WTC11 (cell line): ENCODE results near the gene EPSTI1. TPM values are rescaled to one million over a fixed set of nuclear protein-coding genes. Genes with fewer than 3 reads are reported as not detected.

Source experiments
- ESRRA ChIP-seq: sonication (generic); formaldehyde crosslinking; IDR thresholded peaks from 2 replicates; pipeline ENCODE4 v1.8.1; 2022; ENCODE audit warnings: mild to moderate bottlenecking, missing genetic modification reagents, borderline replicate concordance
- MXD4 ChIP-seq: fragments of 250-450 bp; sonication (Bioruptor Pico); IDR thresholded peaks from 2 replicates; pipeline ENCODE4 v1.8.0; 2021; ENCODE audit warnings: mild to moderate bottlenecking, moderate library complexity, borderline replicate concordance
- NR1H2 ChIP-seq: sonication (generic); formaldehyde crosslinking; IDR thresholded peaks from 2 replicates; pipeline ENCODE4 v1.9.0; 2021; ENCODE audit warnings: mild to moderate bottlenecking, moderate library complexity, missing genetic modification reagents
- RELA ChIP-seq: sonication (generic); formaldehyde crosslinking; IDR thresholded peaks from 2 replicates; pipeline ENCODE4 v1.8.1; 2022; ENCODE audit warnings: missing genetic modification reagents, mild to moderate bottlenecking, borderline replicate concordance
- TP53 ChIP-seq: sonication (generic); formaldehyde crosslinking; IDR thresholded peaks from 2 replicates; pipeline ENCODE4 v1.8.1; 2023; ENCODE audit warnings: mild to moderate bottlenecking, missing genetic modification reagents
- ZNF317 ChIP-seq: sonication (generic); formaldehyde crosslinking; IDR thresholded peaks from 2 replicates; pipeline ENCODE4 v1.8.1; 2023; ENCODE audit warnings: low read depth, mild to moderate bottlenecking, moderate library complexity, missing genetic modification reagents, borderline replicate concordance
- total RNA-seq: library from RNA; stranded (reverse); gene quantifications from 3 replicates; pipeline ENCODE4 v1.2.3, GENCODE V29; 2021
- TF ChIP-seq, protein P1 (sequence below): sonication (generic); formaldehyde crosslinking; IDR thresholded peaks from 2 replicates; pipeline ENCODE4 v1.8.0; 2022; ENCODE audit warnings: missing genetic modification reagents
- TF ChIP-seq, protein P2 (sequence below): sonication (generic); formaldehyde crosslinking; IDR thresholded peaks from 2 replicates; pipeline ENCODE4 v1.8.1; 2022; ENCODE audit warnings: missing genetic modification reagents, borderline replicate concordance
- TF ChIP-seq, protein P3 (sequence below): sonication (generic); formaldehyde crosslinking; IDR thresholded peaks from 2 replicates; pipeline ENCODE4 v1.8.1; 2022; ENCODE audit warnings: mild to moderate bottlenecking, moderate library complexity, missing genetic modification reagents
- TF ChIP-seq, protein P4 (sequence below): sonication (generic); formaldehyde crosslinking; IDR thresholded peaks from 2 replicates; pipeline ENCODE4 v1.8.0; 2023; ENCODE audit warnings: mild to moderate bottlenecking, missing genetic modification reagents
- TF ChIP-seq, protein P5 (sequence below): sonication (generic); formaldehyde crosslinking; IDR thresholded peaks from 2 replicates; pipeline ENCODE4 v1.8.0; 2022; ENCODE audit warnings: mild to moderate bottlenecking, missing genetic modification reagents
- TF ChIP-seq, protein P6 (sequence below): fragments of 250-450 bp; sonication (Bioruptor Pico); IDR thresholded peaks from 2 replicates; pipeline ENCODE4 v1.9.0; 2021; ENCODE audit warnings: mild to moderate bottlenecking

Gene EPSTI1
- total RNA-seq, 1 experiment from 2014 or later, result 2.1 TPM

DNA sequence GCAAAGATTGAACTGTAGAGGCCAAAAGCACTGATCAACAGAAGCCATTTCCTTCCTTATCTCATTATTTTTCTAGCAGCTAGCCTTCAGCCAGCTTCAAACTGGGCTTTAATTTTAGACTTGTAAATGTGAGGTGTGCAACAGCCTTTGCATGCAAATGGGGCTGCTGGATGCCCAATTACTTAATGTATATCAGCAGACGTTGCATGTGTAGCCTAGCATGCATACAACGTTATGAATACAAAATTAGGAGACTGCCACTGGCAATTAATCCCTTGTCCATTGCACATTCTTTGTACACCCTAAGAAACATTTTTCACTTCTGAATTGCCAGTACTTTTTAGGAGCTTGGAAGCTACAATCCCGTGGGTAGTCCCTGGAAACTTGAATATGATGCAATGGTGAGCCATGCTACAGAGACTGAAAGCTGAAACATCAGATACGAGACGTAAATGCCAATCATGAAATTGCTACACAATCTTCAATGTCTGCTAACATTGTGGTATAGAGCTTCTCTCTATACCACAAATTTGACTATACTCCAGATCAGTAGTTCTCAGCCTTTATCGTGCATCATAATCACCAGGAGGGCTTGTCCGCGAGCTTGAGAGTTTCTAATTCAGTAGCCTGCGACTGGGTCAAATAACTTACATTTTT lies 20.2 kb downstream of the EPSTI1 start (continued):
- TF ChIP-seq, protein P1, sequence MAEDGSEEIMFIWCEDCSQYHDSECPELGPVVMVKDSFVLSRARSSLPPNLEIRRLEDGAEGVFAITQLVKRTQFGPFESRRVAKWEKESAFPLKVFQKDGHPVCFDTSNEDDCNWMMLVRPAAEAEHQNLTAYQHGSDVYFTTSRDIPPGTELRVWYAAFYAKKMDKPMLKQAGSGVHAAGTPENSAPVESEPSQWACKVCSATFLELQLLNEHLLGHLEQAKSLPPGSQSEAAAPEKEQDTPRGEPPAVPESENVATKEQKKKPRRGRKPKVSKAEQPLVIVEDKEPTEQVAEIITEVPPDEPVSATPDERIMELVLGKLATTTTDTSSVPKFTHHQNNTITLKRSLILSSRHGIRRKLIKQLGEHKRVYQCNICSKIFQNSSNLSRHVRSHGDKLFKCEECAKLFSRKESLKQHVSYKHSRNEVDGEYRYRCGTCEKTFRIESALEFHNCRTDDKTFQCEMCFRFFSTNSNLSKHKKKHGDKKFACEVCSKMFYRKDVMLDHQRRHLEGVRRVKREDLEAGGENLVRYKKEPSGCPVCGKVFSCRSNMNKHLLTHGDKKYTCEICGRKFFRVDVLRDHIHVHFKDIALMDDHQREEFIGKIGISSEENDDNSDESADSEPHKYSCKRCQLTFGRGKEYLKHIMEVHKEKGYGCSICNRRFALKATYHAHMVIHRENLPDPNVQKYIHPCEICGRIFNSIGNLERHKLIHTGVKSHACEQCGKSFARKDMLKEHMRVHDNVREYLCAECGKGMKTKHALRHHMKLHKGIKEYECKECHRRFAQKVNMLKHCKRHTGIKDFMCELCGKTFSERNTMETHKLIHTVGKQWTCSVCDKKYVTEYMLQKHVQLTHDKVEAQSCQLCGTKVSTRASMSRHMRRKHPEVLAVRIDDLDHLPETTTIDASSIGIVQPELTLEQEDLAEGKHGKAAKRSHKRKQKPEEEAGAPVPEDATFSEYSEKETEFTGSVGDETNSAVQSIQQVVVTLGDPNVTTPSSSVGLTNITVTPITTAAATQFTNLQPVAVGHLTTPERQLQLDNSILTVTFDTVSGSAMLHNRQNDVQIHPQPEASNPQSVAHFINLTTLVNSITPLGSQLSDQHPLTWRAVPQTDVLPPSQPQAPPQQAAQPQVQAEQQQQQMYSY (CRISPR knock-in tag), result no peak
- TF ChIP-seq ESRRA (CRISPR knock-in tag) (no peak), NR1H2 (CRISPR knock-in tag) (no peak), TP53 (CRISPR knock-in tag) (no peak), ZNF317 (CRISPR knock-in tag) (no peak), RELA (CRISPR knock-in tag) (no peak), MXD4 (no peak)
- TF ChIP-seq, protein P2, sequence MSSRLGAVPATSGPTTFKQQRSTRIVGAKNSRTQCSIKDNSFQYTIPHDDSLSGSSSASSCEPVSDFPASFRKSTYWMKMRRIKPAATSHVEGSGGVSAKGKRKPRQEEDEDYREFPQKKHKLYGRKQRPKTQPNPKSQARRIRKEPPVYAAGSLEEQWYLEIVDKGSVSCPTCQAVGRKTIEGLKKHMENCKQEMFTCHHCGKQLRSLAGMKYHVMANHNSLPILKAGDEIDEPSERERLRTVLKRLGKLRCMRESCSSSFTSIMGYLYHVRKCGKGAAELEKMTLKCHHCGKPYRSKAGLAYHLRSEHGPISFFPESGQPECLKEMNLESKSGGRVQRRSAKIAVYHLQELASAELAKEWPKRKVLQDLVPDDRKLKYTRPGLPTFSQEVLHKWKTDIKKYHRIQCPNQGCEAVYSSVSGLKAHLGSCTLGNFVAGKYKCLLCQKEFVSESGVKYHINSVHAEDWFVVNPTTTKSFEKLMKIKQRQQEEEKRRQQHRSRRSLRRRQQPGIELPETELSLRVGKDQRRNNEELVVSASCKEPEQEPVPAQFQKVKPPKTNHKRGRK (CRISPR knock-in tag), result no peak
- TF ChIP-seq, protein P3, sequence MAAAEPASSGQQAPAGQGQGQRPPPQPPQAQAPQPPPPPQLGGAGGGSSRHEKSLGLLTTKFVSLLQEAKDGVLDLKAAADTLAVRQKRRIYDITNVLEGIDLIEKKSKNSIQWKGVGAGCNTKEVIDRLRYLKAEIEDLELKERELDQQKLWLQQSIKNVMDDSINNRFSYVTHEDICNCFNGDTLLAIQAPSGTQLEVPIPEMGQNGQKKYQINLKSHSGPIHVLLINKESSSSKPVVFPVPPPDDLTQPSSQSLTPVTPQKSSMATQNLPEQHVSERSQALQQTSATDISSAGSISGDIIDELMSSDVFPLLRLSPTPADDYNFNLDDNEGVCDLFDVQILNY (CRISPR knock-in tag), result no peak
- TF ChIP-seq, protein P4, sequence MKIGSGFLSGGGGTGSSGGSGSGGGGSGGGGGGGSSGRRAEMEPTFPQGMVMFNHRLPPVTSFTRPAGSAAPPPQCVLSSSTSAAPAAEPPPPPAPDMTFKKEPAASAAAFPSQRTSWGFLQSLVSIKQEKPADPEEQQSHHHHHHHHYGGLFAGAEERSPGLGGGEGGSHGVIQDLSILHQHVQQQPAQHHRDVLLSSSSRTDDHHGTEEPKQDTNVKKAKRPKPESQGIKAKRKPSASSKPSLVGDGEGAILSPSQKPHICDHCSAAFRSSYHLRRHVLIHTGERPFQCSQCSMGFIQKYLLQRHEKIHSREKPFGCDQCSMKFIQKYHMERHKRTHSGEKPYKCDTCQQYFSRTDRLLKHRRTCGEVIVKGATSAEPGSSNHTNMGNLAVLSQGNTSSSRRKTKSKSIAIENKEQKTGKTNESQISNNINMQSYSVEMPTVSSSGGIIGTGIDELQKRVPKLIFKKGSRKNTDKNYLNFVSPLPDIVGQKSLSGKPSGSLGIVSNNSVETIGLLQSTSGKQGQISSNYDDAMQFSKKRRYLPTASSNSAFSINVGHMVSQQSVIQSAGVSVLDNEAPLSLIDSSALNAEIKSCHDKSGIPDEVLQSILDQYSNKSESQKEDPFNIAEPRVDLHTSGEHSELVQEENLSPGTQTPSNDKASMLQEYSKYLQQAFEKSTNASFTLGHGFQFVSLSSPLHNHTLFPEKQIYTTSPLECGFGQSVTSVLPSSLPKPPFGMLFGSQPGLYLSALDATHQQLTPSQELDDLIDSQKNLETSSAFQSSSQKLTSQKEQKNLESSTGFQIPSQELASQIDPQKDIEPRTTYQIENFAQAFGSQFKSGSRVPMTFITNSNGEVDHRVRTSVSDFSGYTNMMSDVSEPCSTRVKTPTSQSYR (CRISPR knock-in tag), result no peak
- TF ChIP-seq, protein P5, sequence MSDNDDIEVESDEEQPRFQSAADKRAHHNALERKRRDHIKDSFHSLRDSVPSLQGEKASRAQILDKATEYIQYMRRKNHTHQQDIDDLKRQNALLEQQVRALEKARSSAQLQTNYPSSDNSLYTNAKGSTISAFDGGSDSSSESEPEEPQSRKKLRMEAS (CRISPR knock-in tag), result no peak
- TF ChIP-seq, protein P6, sequence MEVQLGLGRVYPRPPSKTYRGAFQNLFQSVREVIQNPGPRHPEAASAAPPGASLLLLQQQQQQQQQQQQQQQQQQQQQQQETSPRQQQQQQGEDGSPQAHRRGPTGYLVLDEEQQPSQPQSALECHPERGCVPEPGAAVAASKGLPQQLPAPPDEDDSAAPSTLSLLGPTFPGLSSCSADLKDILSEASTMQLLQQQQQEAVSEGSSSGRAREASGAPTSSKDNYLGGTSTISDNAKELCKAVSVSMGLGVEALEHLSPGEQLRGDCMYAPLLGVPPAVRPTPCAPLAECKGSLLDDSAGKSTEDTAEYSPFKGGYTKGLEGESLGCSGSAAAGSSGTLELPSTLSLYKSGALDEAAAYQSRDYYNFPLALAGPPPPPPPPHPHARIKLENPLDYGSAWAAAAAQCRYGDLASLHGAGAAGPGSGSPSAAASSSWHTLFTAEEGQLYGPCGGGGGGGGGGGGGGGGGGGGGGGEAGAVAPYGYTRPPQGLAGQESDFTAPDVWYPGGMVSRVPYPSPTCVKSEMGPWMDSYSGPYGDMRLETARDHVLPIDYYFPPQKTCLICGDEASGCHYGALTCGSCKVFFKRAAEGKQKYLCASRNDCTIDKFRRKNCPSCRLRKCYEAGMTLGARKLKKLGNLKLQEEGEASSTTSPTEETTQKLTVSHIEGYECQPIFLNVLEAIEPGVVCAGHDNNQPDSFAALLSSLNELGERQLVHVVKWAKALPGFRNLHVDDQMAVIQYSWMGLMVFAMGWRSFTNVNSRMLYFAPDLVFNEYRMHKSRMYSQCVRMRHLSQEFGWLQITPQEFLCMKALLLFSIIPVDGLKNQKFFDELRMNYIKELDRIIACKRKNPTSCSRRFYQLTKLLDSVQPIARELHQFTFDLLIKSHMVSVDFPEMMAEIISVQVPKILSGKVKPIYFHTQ (CRISPR knock-in tag), result no peak
